ENCODE results near the gene BACH1.

Gene BACH1

GRCh38 chr21:29316029-29316742, 17.5 kb downstream of the BACH1 start:
- DNase-seq, result no peak

- no peak for DNase-seq
Observed at GRCh38 chr21:29316806-29317205, 18.1 kb downstream of the BACH1 start.

GRCh38 chr21:29318354-29318753, 19.6 kb downstream of the BACH1 start:
- no peak for DNase-seq

- DNase-seq, result no peak
Observed at GRCh38 chr21:29320031-29320430, 21.3 kb downstream of the BACH1 start.

- no peak for DNase-seq
Observed at GRCh38 chr21:29321217-29321616, 22.5 kb downstream of the BACH1 start.

GRCh38 chr21:29321932-29322928, 23.5 kb downstream of the BACH1 start:
- DNase-seq, result no peak

GRCh38 chr21:29323189-29323588, 24.5 kb downstream of the BACH1 start:
- no peak for DNase-seq

GRCh38 chr21:29326914-29327554, 28.3 kb downstream of the BACH1 start:
- DNase-seq, result no peak

- no peak for DNase-seq
Observed at GRCh38 chr21:29329406-29329805, 30.7 kb downstream of the BACH1 start.

- no peak for DNase-seq
Observed at GRCh38 chr21:29330797-29331196, 32.1 kb downstream of the BACH1 start.

GRCh38 chr21:29332461-29333362, 34.0 kb downstream of the BACH1 start:
- no peak for DNase-seq

- no peak for DNase-seq
Observed at GRCh38 chr21:29333406-29333805, 34.7 kb downstream of the BACH1 start.

- no peak for DNase-seq
Observed at GRCh38 chr21:29334717-29335428, 36.2 kb downstream of the BACH1 start.

GRCh38 chr21:29335720-29336119, 37.0 kb downstream of the BACH1 start:
- no peak for DNase-seq

GRCh38 chr21:29338256-29338655, 39.5 kb downstream of the BACH1 start:
- DNase-seq, result no peak

- no peak for DNase-seq
Observed at GRCh38 chr21:29340228-29340627, 41.5 kb downstream of the BACH1 start.

GRCh38 chr21:29342363-29342957, 43.7 kb downstream of the BACH1 start:
- DNase-seq, result peak; percentile 67

- no peak for DNase-seq
Observed at GRCh38 chr21:29343519-29343918, 44.8 kb downstream of the BACH1 start.

- DNase-seq, result no peak
Observed at GRCh38 chr21:29346281-29346680, 47.6 kb downstream of the BACH1 start.

GRCh38 chr21:29346771-29347170, 48.0 kb downstream of the BACH1 start:
- DNase-seq, result no peak

GRCh38 chr21:29347274-29347681, 48.6 kb downstream of the BACH1 start:
- DNase-seq, result no peak

Data from T1000 (cell line).